ENCODE data around the gene LRMDA. TPM values are rescaled to one million over a fixed set of nuclear protein-coding genes. Genes with fewer than 3 reads are reported as not detected.

Gene LRMDA
- total RNA-seq, 1 donor from 2014 or later: not detected

DNA sequence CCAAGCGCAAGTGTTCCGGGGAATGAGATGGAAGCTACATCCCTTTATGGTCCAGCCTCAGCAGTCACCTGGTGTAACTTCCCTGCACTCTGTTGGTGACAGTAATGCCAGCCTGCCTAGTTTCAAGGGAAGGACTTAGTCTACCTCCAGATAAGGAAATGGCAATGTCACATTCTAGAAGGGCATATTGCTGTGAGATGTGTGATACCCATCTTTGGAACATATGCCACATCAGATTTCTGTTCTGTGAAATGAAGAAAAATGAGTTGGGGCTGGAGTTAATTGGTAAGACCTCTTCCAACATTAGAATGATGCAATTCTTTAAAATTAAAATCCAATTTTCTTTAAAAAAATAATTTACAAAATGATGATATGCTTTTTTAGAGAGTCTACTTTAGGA, 212.0 kb downstream of the LRMDA start:
- no peaks in the 10 kb centered on the region for H3K36me3 Mint-ChIP-seq (ENCODE audit: low read depth)
- DNase-seq: no peak
- intact Hi-C loops (cut with micrococcal nuclease): no loop called here
- ChIA-PET POLR2A (no interaction called here), CTCF (no interaction called here)
- H3K4me1 Mint-ChIP-seq: no peaks in the 10 kb centered on the region
- no peak overlapping the region for H3K27ac Mint-ChIP-seq
- H3K27me3 Mint-ChIP-seq: peaks cover 14% of the 10 kb centered on the region
- no peaks in the 10 kb centered on the region for H3K9me3 Mint-ChIP-seq
- TF ChIP-seq, protein P1, sequence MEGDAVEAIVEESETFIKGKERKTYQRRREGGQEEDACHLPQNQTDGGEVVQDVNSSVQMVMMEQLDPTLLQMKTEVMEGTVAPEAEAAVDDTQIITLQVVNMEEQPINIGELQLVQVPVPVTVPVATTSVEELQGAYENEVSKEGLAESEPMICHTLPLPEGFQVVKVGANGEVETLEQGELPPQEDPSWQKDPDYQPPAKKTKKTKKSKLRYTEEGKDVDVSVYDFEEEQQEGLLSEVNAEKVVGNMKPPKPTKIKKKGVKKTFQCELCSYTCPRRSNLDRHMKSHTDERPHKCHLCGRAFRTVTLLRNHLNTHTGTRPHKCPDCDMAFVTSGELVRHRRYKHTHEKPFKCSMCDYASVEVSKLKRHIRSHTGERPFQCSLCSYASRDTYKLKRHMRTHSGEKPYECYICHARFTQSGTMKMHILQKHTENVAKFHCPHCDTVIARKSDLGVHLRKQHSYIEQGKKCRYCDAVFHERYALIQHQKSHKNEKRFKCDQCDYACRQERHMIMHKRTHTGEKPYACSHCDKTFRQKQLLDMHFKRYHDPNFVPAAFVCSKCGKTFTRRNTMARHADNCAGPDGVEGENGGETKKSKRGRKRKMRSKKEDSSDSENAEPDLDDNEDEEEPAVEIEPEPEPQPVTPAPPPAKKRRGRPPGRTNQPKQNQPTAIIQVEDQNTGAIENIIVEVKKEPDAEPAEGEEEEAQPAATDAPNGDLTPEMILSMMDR (IDR thresholded peaks at IDR 0.05): no peak
- H3K4me3 Mint-ChIP-seq: no peak overlapping the region
- ATAC-seq (ENCODE audit: low read depth): no peak

DNA sequence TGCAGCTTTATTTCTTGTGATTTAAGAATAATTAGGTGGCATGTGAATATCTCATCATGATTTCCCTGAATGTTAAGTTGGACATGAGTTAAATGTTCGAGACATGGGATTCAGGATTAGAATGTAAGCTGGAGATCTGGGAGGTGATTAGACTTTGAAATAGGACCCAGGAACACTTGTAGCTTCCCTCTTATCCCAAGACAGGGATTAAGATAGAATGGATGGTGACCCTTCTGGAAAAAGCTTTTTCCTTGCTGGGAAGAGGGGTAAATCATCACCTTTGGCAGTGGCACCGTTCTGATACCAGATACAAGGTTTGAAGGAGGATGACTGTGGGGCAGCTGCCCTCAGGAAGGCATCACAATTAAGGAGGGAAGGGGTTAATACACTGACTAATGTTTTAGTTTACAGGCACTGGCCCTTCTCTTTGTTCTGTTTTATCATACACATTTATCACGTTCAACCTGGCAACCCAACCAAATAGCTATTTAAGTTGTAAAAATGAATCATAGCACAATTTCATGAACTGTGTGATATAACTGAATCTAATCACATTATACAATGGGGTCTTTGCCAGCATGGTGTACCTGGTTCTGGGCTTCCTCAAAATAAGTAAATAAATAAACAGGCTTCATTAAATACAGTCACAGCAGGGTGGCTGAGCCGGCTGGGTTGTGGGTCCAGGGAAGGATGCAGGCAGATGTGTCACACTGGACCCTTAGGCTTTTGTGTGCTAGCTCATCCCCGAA, 212.7 kb downstream of the LRMDA start:
- intact Hi-C loops (cut with micrococcal nuclease): no loop called here
- ATAC-seq (ENCODE audit: low read depth) (no peak), DNase-seq (no peak)
- no peak overlapping the region for H3K4me3 Mint-ChIP-seq
- H3K9me3 Mint-ChIP-seq: no peaks in the 10 kb centered on the region
- POLR2A ChIA-PET: interaction anchor here (0.7 kb wide), 1 partner anchor 1288 kb away, joined by 3 read pairs; no protein-coding TSS in a partner anchor
- CTCF ChIA-PET: no interaction called here
- H3K4me1 Mint-ChIP-seq: no peaks in the 10 kb centered on the region
- TF ChIP-seq, protein P1 (IDR thresholded peaks at IDR 0.05): no peak
- H3K36me3 Mint-ChIP-seq (ENCODE audit: low read depth): no peaks in the 10 kb centered on the region
- H3K27me3 Mint-ChIP-seq: peaks cover 11% of the 10 kb centered on the region
- H3K27ac Mint-ChIP-seq: no peak overlapping the region

DNA sequence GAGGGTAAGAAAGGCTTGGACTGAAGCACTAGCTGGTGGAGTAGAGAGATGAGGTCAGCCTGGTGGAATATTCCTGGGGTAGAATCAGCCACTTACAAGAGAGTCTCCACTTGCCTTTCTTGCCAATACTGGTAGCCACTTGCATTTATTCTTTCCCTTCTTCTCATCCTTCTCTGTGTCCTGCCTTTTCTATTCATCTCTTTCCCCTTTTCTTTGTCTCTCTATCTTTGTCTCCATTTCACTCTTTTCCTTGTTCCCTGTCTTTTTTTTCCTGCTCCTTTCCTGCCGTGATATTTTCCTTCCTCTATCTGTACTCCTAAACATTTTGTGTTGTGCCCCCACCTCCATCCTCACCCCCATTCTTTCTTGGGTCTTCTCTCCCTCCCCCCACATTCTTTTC, 214.3 kb downstream of the LRMDA start:
- Mint-ChIP-seq H3K9me3 (no peaks in the 10 kb centered on the region), H3K36me3 (ENCODE audit: low read depth) (no peaks in the 10 kb centered on the region), H3K27ac (no peak overlapping the region), H3K4me3 (no peak overlapping the region), H3K4me1 (no peaks in the 10 kb centered on the region), H3K27me3 (peaks cover 3% of the 10 kb centered on the region)
- ChIA-PET CTCF (no interaction called here), POLR2A (no interaction called here)
- intact Hi-C loops (cut with micrococcal nuclease): no loop called here
- TF ChIP-seq, protein P1 (IDR thresholded peaks at IDR 0.05): no peak
- DNase-seq: no peak
- ATAC-seq (ENCODE audit: low read depth): no peak

DNA sequence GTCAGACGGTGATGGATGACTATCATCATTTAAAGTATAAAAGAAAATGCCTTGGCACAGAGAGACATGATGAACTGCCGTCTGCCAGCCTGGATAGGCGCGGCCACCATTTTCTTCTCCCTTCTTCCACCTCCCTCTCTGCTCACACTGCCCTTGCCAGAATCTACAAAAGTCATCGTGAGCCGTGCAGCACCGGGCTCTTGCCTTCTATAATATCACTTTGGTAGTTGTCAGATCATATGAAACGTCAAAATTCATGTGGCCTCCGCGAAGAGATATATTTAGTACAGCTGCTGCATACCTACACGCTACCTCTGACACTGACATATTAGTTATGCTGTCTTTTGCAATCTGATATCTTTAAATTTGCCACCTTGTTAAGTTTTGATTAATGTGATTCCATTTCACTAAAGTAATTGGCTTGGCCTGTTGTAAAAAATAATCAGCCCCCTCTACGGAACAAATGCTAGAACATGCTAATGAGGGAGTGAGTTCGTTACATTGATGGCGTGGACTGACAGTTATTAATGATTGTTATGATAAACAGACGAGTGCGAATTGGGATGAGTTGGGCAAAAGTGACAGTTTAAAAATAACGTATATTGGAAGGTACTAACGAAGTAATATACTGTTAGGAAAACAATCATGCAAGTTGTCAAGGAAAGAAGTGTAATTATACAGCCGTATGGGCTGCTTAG, 214.9 kb downstream of the LRMDA start:
- no peak overlapping the region for H3K4me3 Mint-ChIP-seq
- no peak overlapping the region for H3K27ac Mint-ChIP-seq
- DNase-seq: no peak
- intact Hi-C loops (cut with micrococcal nuclease): no loop called here
- H3K27me3 Mint-ChIP-seq: peaks cover 3% of the 10 kb centered on the region
- H3K36me3 Mint-ChIP-seq (ENCODE audit: low read depth): no peaks in the 10 kb centered on the region
- no peak for ATAC-seq (ENCODE audit: low read depth)
- ChIA-PET CTCF (no interaction called here), POLR2A (no interaction called here)
- H3K9me3 Mint-ChIP-seq: no peaks in the 10 kb centered on the region
- TF ChIP-seq, protein P1 (IDR thresholded peaks at IDR 0.05): no peak
- no peaks in the 10 kb centered on the region for H3K4me1 Mint-ChIP-seq

DNA sequence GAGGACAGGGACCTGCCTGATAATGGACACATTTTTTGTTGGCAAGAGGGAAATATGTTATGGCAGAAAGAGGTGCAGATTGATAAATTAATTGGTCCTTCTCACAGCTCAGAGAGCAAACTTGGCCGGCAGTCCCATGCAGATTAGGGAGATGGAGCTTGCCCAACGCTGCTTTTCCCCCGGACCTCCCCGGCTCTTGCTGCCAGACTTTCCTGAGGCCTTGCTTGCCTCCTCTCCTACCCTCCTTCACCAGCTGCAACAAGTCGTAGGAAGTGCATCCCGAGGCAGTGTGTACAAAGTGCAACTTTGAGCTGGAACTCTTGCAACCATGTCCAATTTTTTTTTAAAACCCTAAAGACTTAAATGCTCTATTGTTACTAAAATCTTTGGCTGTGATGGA, 215.5 kb downstream of the LRMDA start:
- intact Hi-C loops (cut with micrococcal nuclease): no loop called here
- no peaks in the 10 kb centered on the region for H3K9me3 Mint-ChIP-seq
- CTCF ChIA-PET: no interaction called here
- peaks cover 2% of the 10 kb centered on the region for H3K27me3 Mint-ChIP-seq
- TF ChIP-seq, protein P1 (IDR thresholded peaks at IDR 0.05): no peak
- H3K27ac Mint-ChIP-seq: no peak overlapping the region
- H3K4me3 Mint-ChIP-seq: no peak overlapping the region
- H3K4me1 Mint-ChIP-seq: no peaks in the 10 kb centered on the region
- no peaks in the 10 kb centered on the region for H3K36me3 Mint-ChIP-seq (ENCODE audit: low read depth)
- POLR2A ChIA-PET: no interaction called here
- ATAC-seq (ENCODE audit: low read depth) (no peak), DNase-seq (no peak)

Data from activated B cell treated with CpG ODN at 0.5 μM for 24 hours (primary cell).